GM23248 (cell line): ENCODE results near the gene MGMT.

Experiments used
- EZH2 ChIP-seq: fragments of 200-600 bp; sonication (generic); IDR thresholded peaks from 2 replicates; pipeline ENCODE4 v1.6.1; 2018; ENCODE audit warnings: antibody characterized with exemption, mild to moderate bottlenecking; ENCODE audit not compliant: insufficient read depth, poor library complexity, severe bottlenecking
- EZH2phosphoT487 ChIP-seq: fragments of 200-600 bp; sonication (generic); IDR thresholded peaks from 2 replicates; pipeline ENCODE4 v1.6.1; 2018; ENCODE audit warnings: antibody characterized with exemption, moderate library complexity, mild to moderate bottlenecking, low read depth; ENCODE audit not compliant: insufficient read depth

DNA sequence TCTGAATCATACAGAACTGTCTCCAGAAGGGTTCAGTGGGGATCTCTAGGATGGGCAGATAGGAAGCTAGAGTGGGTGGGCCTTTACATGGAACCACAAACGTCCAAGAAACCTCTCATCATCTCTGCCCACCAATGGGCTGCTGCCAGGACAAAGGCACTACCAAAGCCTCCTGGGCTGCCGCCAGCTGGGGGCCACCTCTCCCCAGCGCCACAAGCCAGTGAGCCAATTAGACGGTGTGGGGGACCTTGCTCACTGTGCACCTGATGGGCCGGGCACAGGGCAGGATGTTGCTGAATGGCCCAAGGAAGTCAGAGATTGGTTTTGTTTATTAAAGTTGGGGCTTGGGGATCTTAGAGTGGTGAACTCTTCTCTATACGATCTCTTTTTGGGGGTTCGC is 242.1 kb downstream of the MGMT start:
- TF ChIP-seq EZH2 (no peak), EZH2phosphoT487 (no peak)
